Ovary (tissue), 9 donors: ENCODE data around the gene CMBL. TPM values are rescaled to one million over a fixed set of nuclear protein-coding genes. Genes with fewer than 3 reads are reported as not detected.

ENCODE experiments used
- DNase-seq, 5 donors: peaks; one replicate each; pipeline ENCODE4 v3.0.0-alpha.2; 2019 to 2020
- H3K27ac ChIP-seq, 2 donors: fragments of 200-600 bp; one replicate each; pipeline versions ENCODE4 v1.5.1 to v1.8.0; 2019 to 2022
- H3K27me3 ChIP-seq: fragments of 200-600 bp; one replicate; pipeline ENCODE4 v1.8.0; 2022
- H3K36me3 ChIP-seq: fragments of 200-600 bp; sonication (generic); one replicate; pipeline ENCODE4 v1.5.1; 2019
- H3K4me1 ChIP-seq: one replicate; pipeline ENCODE4 v1.8.1; 2013; ENCODE audit warnings: mild to moderate bottlenecking, moderate library complexity; ENCODE audit not compliant: insufficient read depth
- H3K4me3 ChIP-seq: fragments of 200-600 bp; sonication (generic); one replicate; pipeline ENCODE4 v1.5.1; 2017
- H3K9me3 ChIP-seq, 2 donors: fragments of 200-600 bp in 1 of 2; sonication (generic) in 1 of 2; one replicate each; pipeline versions ENCODE4 v1.5.1 to v1.8.1; 2013 to 2019; ENCODE audit warnings: mild to moderate bottlenecking in 1 of 2, moderate library complexity in 1 of 2
- CTCF ChIP-seq, 3 donors: fragments of 450-650 bp in 2 of 3; fragments of 200-600 bp in 1 of 3; IDR thresholded peaks; one replicate each; pipeline versions ENCODE4 v1.5.1 to v1.8.0; 2016 to 2022; ENCODE audit warnings: antibody characterized with exemption in 3 of 3, mild to moderate bottlenecking in 1 of 3
- EP300 ChIP-seq: sonication (generic); formaldehyde crosslinking; IDR thresholded peaks from one replicate; pipeline ENCODE4 v1.6.1; 2017; ENCODE audit warnings: antibody characterized with exemption
- POLR2A ChIP-seq: fragments of 450-650 bp; IDR thresholded peaks from one replicate; pipeline ENCODE4 v1.6.1; 2017; ENCODE audit warnings: antibody characterized with exemption, mild to moderate bottlenecking, moderate library complexity
- WGBS, 3 donors: extraction: QIAGEN DNeasy Blood & Tissue Kit in 1 of 3; methylation state at CpG; one replicate each; pipeline versions ENCODE4 v1.1.5 to v1.1.7; 2013 to 2017; 5-methylcytosine and 5-hydroxymethylcytosine counted together
- intact Hi-C, 4 donors: fragments of 100-400 bp; cut with DNase I; formaldehyde crosslinking; loops; one replicate each; pipeline versions ENCODE4 v1.11.0 to v1.15.1; 2022 to 2023
- polyA plus RNA-seq, 2 donors: library from polyadenylated mRNA; stranded (reverse); fragments of 200-250 nt in 1 of 2; fragments of 350-450 nt in 1 of 2; fragmentation: Illumina TruSeq in 1 of 2; extraction: RNeasy Lipid Tissue Mini Kit (QIAGEN cat#74804) in 1 of 2; gene quantifications; one replicate each; pipeline ENCODE4 v1.2.3, GENCODE V29; 2013 to 2014
- total RNA-seq, 7 donors: library from RNA; depleted of rRNA in 2 of 7; stranded (reverse); fragments of >200 nt in 2 of 7; fragmentation: NEBNext Ultra II Directional in 3 of 7; extraction: Animal tissue kit (Norgen Biotek cat#: 25700) in 3 of 7; gene quantifications; one replicate each; pipeline versions ENCODE4 v1.1.0 to v1.2.4, GENCODE V29; 2016 to 2023
- donor health status: DM: no; HTN: no; CAD: no; lungs with moderate emphysema.
- donor health status: DM: no; HTN: no; CAD: no.
- donor health status: Bipolar disorder and iron deficiency.
- donor health status: DM: yes; HTN: yes; CAD: no.
- donor health status: DM: no; HTN: no; CAD: no.
- donor health status: DM: yes; HTN: yes; CAD: no.

CMBL gene
- total and polyA plus RNA-seq, 9 donors, result 7.3 to 69.0 (median 43.2) TPM

DNA sequence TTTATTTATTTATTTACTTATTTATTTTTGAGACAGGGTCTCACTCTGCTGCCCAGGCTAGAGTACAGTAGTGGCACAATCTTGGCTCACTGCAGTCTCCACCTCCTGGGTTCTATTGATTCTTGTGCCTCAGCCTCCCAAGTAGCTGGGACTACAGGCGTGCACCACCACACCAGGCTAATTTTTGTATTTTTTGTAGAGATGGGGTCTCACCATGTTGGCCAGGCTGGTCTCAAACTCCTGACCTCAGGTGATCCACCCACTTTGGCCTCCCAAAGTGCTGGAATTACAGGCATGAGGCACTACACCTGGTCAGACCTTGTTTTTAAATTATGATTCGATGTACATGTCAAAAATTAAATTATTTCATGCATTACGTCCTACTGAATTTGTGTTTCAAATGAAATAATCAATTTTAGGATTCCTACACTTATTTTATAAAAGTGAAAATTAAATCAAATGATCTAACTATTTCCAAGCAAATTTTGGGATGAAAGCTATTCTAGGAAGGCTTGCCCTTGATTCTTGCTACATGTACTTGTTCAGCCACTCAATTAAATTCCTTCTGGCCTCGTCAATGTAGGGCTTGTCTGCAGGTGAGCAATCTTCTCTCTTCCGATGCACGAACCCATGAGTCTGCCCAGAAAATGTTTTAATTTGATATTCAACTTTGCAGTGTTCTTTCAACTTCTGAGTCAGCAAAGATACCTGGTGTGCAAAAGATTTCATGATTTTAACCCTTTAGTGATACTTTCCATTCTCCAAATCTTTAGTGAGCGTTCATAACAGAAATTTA is 27.6 kb downstream of the CMBL start:
- H3K36me3 ChIP-seq, result no peaks in the 10 kb centered on the region
- no peaks in the 10 kb centered on the region for H3K9me3 ChIP-seq
- no peak overlapping the region for H3K27ac ChIP-seq
- intact Hi-C loops, result loop anchor here (5.0 to 10.0 kb wide), 6 partner anchors 125 to 355 kb away; no protein-coding TSS in a partner anchor
- no peak for TF ChIP-seq CTCF (IDR thresholded peaks at IDR 0.05)
- no peak for TF ChIP-seq POLR2A
- TF ChIP-seq EP300, result no peak
- 77 to 95% (median 93%) methylated on average over 7 of the region's 7 CpGs for WGBS, 3 donors
- H3K4me3 ChIP-seq, result no peak overlapping the region
- no peaks in the 10 kb centered on the region for H3K27me3 ChIP-seq
- peaks cover 3% of the 10 kb centered on the region for H3K4me1 ChIP-seq
- DNase-seq, result no peak

- Histone ChIP-seq H3K4me3 (no peak overlapping the region), H3K27me3 (no peaks in the 10 kb centered on the region), H3K27ac (no peak overlapping the region), H3K9me3 (no peaks in the 10 kb centered on the region), H3K4me1 (peaks cover 3% of the 10 kb centered on the region), H3K36me3 (no peaks in the 10 kb centered on the region)
- TF ChIP-seq POLR2A, result no peak
- no peak for TF ChIP-seq CTCF (IDR thresholded peaks at IDR 0.05)
- TF ChIP-seq EP300, result no peak
- DNase-seq, result no peak
- intact Hi-C loops, result no loop called here
- 91 to 93% (median 92%) methylated on average over 4 of the region's 4 CpGs for WGBS, 3 donors
Observed at GRCh38 chr5:10279328-10279727, 28.4 kb downstream of the CMBL start.

- intact Hi-C loops, result no loop called here
- DNase-seq, result no peak
- no peaks in the 10 kb centered on the region for H3K36me3 ChIP-seq
- H3K4me3 ChIP-seq, result no peak overlapping the region
- H3K4me1 ChIP-seq, result peaks cover under 1% of the 10 kb centered on the region
- H3K9me3 ChIP-seq, result no peaks in the 10 kb centered on the region
- no peak overlapping the region for H3K27ac ChIP-seq
- no peak for TF ChIP-seq POLR2A
- no peak for TF ChIP-seq EP300
- no peak for TF ChIP-seq CTCF (IDR thresholded peaks at IDR 0.05)
- 83 to 92% (median 86%) methylated on average over 12 of the region's 12 CpGs for WGBS, 3 donors
- H3K27me3 ChIP-seq, result no peaks in the 10 kb centered on the region
Observed at GRCh38 chr5:10278658-10279279, 28.9 kb downstream of the CMBL start.

- Histone ChIP-seq H3K4me1 (no peaks in the 10 kb centered on the region), H3K27me3 (no peaks in the 10 kb centered on the region), H3K4me3 (no peak overlapping the region), H3K9me3 (no peaks in the 10 kb centered on the region), H3K27ac (no peak overlapping the region), H3K36me3 (no peaks in the 10 kb centered on the region)
- TF ChIP-seq POLR2A (no peak), EP300 (no peak), CTCF (IDR thresholded peaks at IDR 0.05) (no peak)
- 90 to 93% (median 92%) methylated on average over 13 of the region's 13 CpGs for WGBS, 3 donors
- intact Hi-C loops, result no loop called here
- DNase-seq, result no peak
Observed at GRCh38 chr5:10277773-10278630, 29.7 kb downstream of the CMBL start.
